Activated naive CD8-positive, alpha-beta T cell treated with anti-CD3 and anti-CD28 coated beads, Interleukin-2, amount 50 U/mL, for 24 hours (primary cell): ENCODE results near the gene GPR37L1.
"Not testable (repeated sequence)": the region's sequence is repeated elsewhere in the genome, so short reads cannot be mapped to it uniquely, and the experiment has no call there.

Experiments
- ATAC-seq: fragments of 150-1000 bp; cut with Tn5 transposase; one replicate; pipeline ENCODE4 v1.10.0; 2021
- DNase-seq: peaks from one replicate; pipeline ENCODE4 v3.0.0; 2021
- H3K27ac Mint-ChIP-seq: one replicate; pipeline ENCODE4 v1.8.0; 2021; ENCODE audit warnings: mild to moderate bottlenecking, mixed read lengths
- H3K27me3 Mint-ChIP-seq: one replicate; pipeline ENCODE4 v1.8.0; 2021; ENCODE audit warnings: mixed read lengths
- H3K36me3 Mint-ChIP-seq: one replicate; pipeline ENCODE4 v1.8.0; 2021; ENCODE audit warnings: low read depth, mixed read lengths
- H3K4me1 Mint-ChIP-seq: one replicate; pipeline ENCODE4 v1.8.0; 2021; ENCODE audit warnings: mixed read lengths
- H3K4me3 Mint-ChIP-seq: one replicate; pipeline ENCODE4 v1.8.0; 2021; ENCODE audit warnings: mild to moderate bottlenecking, moderate library complexity, mixed read lengths
- H3K9me3 Mint-ChIP-seq: one replicate; pipeline ENCODE4 v1.8.0; 2021; ENCODE audit warnings: mixed read lengths

The GPR37L1 gene

GRCh38 chr1:202162418-202163280 lies 39.9 kb downstream of the GPR37L1 start:
- peak overlapping the region; percentile 99 for H3K27ac Mint-ChIP-seq
- ATAC-seq (peak; percentile 4), DNase-seq (peak; percentile 45)
- no peaks in the 10 kb centered on the region for H3K27me3 Mint-ChIP-seq
- no peaks in the 10 kb centered on the region for H3K9me3 Mint-ChIP-seq
- H3K4me3 Mint-ChIP-seq = peak overlapping the region; percentile 99
- H3K4me1 Mint-ChIP-seq = peaks cover 89% of the 10 kb centered on the region
- H3K36me3 Mint-ChIP-seq = peaks cover 20% of the 10 kb centered on the region

- H3K4me3 Mint-ChIP-seq = peak overlapping the region; percentile 99
- peak; percentile 30 for DNase-seq
Observed at GRCh38 chr1:202163281-202164270, 40.9 kb downstream of the GPR37L1 start.

GRCh38 chr1:202164271-202165037 lies 41.7 kb downstream of the GPR37L1 start:
- peak overlapping the region; percentile 99 for H3K27ac Mint-ChIP-seq
- H3K27me3 Mint-ChIP-seq = no peaks in the 10 kb centered on the region
- H3K4me1 Mint-ChIP-seq = peaks cover 73% of the 10 kb centered on the region
- H3K36me3 Mint-ChIP-seq = peaks cover 4% of the 10 kb centered on the region
- peak; percentile 75 for DNase-seq
- peak; percentile 17 for ATAC-seq
- H3K9me3 Mint-ChIP-seq = no peaks in the 10 kb centered on the region
- peak overlapping the region; percentile 81 for H3K4me3 Mint-ChIP-seq

More at GRCh38 chr1:202163281-202164270, 40.9 kb downstream of the GPR37L1 start:
- Mint-ChIP-seq H3K4me1 (peaks cover 82% of the 10 kb centered on the region), H3K9me3 (no peaks in the 10 kb centered on the region), H3K36me3 (peaks cover 12% of the 10 kb centered on the region), H3K27me3 (no peaks in the 10 kb centered on the region), H3K27ac (peak overlapping the region; percentile 99)
- ATAC-seq = no peak

DNA sequence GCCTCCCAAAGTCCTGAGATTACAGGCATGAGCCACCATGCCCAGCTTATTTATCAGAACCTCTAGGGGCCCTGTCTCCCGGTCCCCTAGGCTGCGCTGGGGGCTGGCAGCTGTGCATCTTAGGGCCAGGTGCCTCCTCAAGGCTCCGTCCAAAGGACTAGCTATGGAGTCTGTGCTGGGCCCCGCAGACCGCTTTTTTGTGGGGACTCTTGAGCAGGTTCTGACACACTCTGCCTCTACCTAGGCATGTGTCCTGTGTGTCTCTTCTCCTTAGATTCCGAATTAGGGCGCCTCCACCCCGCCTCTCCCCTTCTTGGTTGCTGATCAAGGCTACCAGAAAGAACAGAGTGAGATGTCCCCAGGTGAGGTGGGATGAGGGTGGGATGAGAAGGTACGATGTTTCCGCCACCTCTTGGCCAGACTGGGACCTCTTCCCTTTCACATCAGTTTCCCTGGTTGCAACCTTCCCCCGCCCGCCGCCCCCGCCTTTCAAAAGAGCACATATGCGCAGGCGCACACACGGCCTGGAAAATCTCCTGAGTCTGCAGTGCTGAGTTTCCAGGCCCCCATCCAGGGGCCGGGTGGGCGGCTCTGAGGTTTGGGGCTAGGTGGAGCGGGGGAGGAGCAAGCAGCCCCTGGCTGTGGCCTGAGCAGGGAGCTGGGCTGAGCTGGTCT lies 42.7 kb downstream of the GPR37L1 start:
- Mint-ChIP-seq H3K27ac (peak overlapping the region; percentile 99), H3K9me3 (no peaks in the 10 kb centered on the region), H3K27me3 (no peaks in the 10 kb centered on the region), H3K4me3 (peak overlapping the region; percentile 81), H3K36me3 (no peaks in the 10 kb centered on the region), H3K4me1 (peaks cover 70% of the 10 kb centered on the region)
- DNase-seq (peak; percentile 80), ATAC-seq (peak; percentile 30)

DNA sequence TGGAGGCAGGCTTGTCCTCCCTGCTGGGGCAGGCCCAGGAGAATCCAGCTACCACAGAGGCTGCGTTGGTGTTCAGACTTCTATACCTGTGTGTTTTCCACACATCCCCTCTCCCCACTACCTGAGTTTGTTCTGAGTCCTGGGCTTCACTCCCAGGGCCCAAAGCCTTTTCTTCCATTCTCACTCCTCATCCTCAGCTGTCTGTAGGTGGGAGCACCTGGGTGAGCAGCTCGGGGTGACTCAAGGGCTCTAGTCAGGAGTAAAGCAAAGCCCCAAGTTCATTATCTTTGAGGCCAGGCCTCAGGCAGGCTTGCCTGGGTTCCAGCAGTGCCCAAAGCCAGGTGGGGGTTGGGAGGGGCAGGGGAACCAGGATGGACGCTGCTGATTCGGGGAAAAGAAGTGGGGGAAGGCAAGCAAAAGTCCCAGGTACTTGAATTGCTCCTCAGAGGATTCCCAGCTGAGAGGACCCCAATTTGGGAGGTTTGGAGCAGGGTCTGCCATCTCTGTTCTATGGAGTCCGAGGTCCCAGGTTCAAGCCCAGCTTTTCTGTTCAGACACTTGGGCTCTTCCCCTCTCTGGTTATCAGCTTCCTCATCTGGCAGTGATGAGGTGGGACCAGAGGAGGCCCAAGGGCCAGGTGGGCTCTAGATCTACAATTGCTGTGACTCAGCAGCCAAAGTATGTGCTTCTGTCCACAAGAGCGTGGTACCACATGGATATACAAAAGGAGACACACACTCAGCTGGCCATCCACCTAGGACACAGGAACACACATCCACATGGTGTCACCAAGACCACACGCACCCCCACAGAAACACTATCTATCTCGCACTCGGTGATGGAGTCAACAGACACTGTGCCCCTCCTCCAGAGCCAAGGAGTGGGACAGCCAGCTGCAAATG lies 43.5 kb downstream of the GPR37L1 start:
- peak; percentile 33 for DNase-seq
- Mint-ChIP-seq H3K27ac (peak overlapping the region; percentile 99), H3K9me3 (no peaks in the 10 kb centered on the region), H3K27me3 (no peaks in the 10 kb centered on the region), H3K4me3 (peak overlapping the region; percentile 81), H3K4me1 (peaks cover 65% of the 10 kb centered on the region), H3K36me3 (no peaks in the 10 kb centered on the region)
- peak; percentile 11 for ATAC-seq

- H3K4me3 Mint-ChIP-seq, DNase-seq, H3K36me3 Mint-ChIP-seq, H3K9me3 Mint-ChIP-seq, ATAC-seq, H3K27me3 Mint-ChIP-seq, H3K27ac Mint-ChIP-seq: not testable (repeated sequence)
- H3K4me1 Mint-ChIP-seq = peaks cover 57% of the 10 kb centered on the region
Observed at GRCh38 chr1:202167054-202167453, 44.3 kb downstream of the GPR37L1 start.

GRCh38 chr1:202167708-202168415 lies 45.1 kb downstream of the GPR37L1 start:
- Mint-ChIP-seq H3K27ac (no peak overlapping the region), H3K4me3 (no peak overlapping the region), H3K36me3 (no peaks in the 10 kb centered on the region), H3K27me3 (no peaks in the 10 kb centered on the region), H3K4me1 (peaks cover 49% of the 10 kb centered on the region), H3K9me3 (no peaks in the 10 kb centered on the region)
- no peak for DNase-seq
- ATAC-seq = no peak

DNA sequence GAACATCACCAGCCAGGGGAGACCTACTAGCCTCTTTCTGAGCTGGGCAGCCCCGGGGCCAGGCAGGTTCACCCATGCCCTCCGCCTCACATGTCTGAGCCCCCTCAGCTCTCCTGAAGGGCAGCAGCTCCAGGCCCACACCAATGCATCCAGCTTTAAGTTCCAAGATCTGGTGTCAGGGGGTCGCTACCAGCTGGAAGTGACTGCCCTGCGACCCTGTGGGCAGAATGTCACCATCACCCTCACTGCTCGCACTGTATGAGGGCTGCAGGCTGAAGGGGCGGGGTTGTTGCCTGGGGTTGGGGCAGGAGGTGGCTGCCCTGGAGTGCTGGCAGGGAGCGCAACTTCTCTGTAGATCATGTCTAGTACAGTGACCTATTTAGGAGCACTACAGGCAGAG lies 46.1 kb downstream of the GPR37L1 start:
- Mint-ChIP-seq H3K36me3 (no peaks in the 10 kb centered on the region), H3K4me3 (no peak overlapping the region), H3K27me3 (no peaks in the 10 kb centered on the region), H3K9me3 (no peaks in the 10 kb centered on the region), H3K4me1 (peaks cover 39% of the 10 kb centered on the region), H3K27ac (no peak overlapping the region)
- DNase-seq (no peak), ATAC-seq (no peak)

GRCh38 chr1:202170726-202171125 lies 48.0 kb downstream of the GPR37L1 start:
- Mint-ChIP-seq H3K4me3 (no peak overlapping the region), H3K36me3 (no peaks in the 10 kb centered on the region), H3K27ac (no peak overlapping the region), H3K4me1 (peaks cover 20% of the 10 kb centered on the region), H3K27me3 (no peaks in the 10 kb centered on the region), H3K9me3 (no peaks in the 10 kb centered on the region)
- no peak for DNase-seq
- no peak for ATAC-seq

GRCh38 chr1:202171292-202172014 lies 48.7 kb downstream of the GPR37L1 start:
- Mint-ChIP-seq H3K9me3 (no peaks in the 10 kb centered on the region), H3K27ac (no peak overlapping the region), H3K27me3 (no peaks in the 10 kb centered on the region), H3K4me1 (peaks cover 13% of the 10 kb centered on the region), H3K4me3 (no peak overlapping the region), H3K36me3 (no peaks in the 10 kb centered on the region)
- DNase-seq (no peak), ATAC-seq (no peak)

GRCh38 chr1:202172015-202172355 lies 49.3 kb downstream of the GPR37L1 start:
- Mint-ChIP-seq H3K4me3 (no peak overlapping the region), H3K27ac (no peak overlapping the region), H3K27me3 (no peaks in the 10 kb centered on the region), H3K9me3 (no peaks in the 10 kb centered on the region), H3K4me1 (peaks cover 8% of the 10 kb centered on the region), H3K36me3 (no peaks in the 10 kb centered on the region)
- ATAC-seq = peak; percentile 41
- no peak for DNase-seq

DNA sequence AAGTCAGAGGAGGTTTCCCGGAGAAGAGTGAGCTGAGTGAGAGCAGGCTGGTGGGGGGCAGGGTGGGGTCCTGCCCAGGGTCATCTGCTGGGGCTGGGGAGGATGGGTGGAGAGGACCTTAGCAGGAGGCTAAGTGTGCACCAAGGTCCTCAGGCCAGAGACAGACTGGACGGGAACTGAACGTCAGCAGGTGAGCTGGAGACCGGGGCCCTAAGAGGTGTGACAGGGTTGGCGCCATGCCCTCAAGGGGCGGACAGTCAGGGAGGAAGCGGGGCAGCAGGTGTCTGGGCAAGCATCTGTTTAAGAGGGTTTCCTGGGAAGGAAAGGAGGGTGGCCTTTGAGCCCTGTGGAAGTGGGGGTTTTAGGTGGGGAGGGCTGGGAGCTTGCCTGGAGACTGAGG lies 51.3 kb downstream of the GPR37L1 start:
- peaks cover 4% of the 10 kb centered on the region for H3K4me1 Mint-ChIP-seq
- H3K27me3 Mint-ChIP-seq = no peaks in the 10 kb centered on the region
- no peak for ATAC-seq
- H3K9me3 Mint-ChIP-seq = no peaks in the 10 kb centered on the region
- no peak overlapping the region for H3K27ac Mint-ChIP-seq
- no peaks in the 10 kb centered on the region for H3K36me3 Mint-ChIP-seq
- DNase-seq = no peak
- no peak overlapping the region for H3K4me3 Mint-ChIP-seq
